GM12878 (cell line): Measurements from ENCODE around the gene SOBP.

Experiments used
- CEBPZ ChIP-seq: fragments of 150-350 bp; IDR thresholded peaks from 2 replicates; pipeline ENCODE4 v1.6.1; 2016; ENCODE audit warnings: low read depth, low read length
- CHD4 ChIP-seq: fragments of 200-600 bp; sonication (generic); IDR thresholded peaks from 2 replicates; pipeline ENCODE4 v1.6.1; 2016; ENCODE audit warnings: mild to moderate bottlenecking
- CTCF ChIP-seq, 3 experiments: IDR thresholded peaks in 2 of 3; conservative IDR thresholded peaks in 1 of 3; 2 replicates each; pipeline ENCODE4 v1.5.1; 2011; ENCODE audit warnings: low read depth in 3 of 3, low read length in 3 of 3, mild to moderate bottlenecking in 3 of 3, control low read depth in 2 of 3, moderate library complexity in 2 of 3, inconsistent platforms in 1 of 3, mixed read lengths in 1 of 3; ENCODE audit not compliant: control insufficient read depth in 2 of 3, insufficient read depth in 1 of 3; ENCODE audit errors: extremely low read depth in 1 of 3
- EP300 ChIP-seq, 2 experiments: fragments of 150-350 bp in 1 of 2; IDR thresholded peaks; 2 replicates each; pipeline ENCODE4 v1.6.1; 2011 to 2012; ENCODE audit warnings: low read depth in 2 of 2, low read length in 2 of 2, borderline replicate concordance in 1 of 2, improper control_type of control experiment in 1 of 2, inconsistent platforms in 1 of 2; ENCODE audit not compliant: control insufficient read depth in 1 of 2
- EZH2 ChIP-seq: IDR thresholded peaks from 2 replicates; pipeline ENCODE4 v1.6.1; 2012; ENCODE audit warnings: low read depth, mild to moderate bottlenecking, control low read depth, inconsistent platforms, low read length, borderline replicate concordance; ENCODE audit not compliant: control insufficient read depth
- HDAC2 ChIP-seq: fragments of 200-600 bp; sonication (generic); IDR thresholded peaks from 2 replicates; pipeline ENCODE4 v1.6.1; 2017
- KDM1A ChIP-seq: fragments of 200-600 bp; sonication (generic); IDR thresholded peaks from 2 replicates; pipeline ENCODE4 v1.6.1; 2016; ENCODE audit warnings: borderline replicate concordance
- POLR2A ChIP-seq: IDR thresholded peaks from 2 replicates; pipeline ENCODE4 v1.6.1; 2011; ENCODE audit warnings: low read depth, mild to moderate bottlenecking, low read length
- RFX5 ChIP-seq: IDR thresholded peaks from 2 replicates; pipeline ENCODE4 v1.6.1; 2011; ENCODE audit warnings: low read depth, low read length, improper control_type of control experiment
- YY1 ChIP-seq: IDR thresholded peaks from 2 replicates; pipeline ENCODE4 v1.6.1; 2011; ENCODE audit warnings: low read depth, mild to moderate bottlenecking, low read length
- TF ChIP-seq, protein P1 (sequence below): fragments of 450-650 bp; formaldehyde crosslinking; IDR thresholded peaks from 2 replicates; pipeline ENCODE4 v1.4.0; 2020; ENCODE audit warnings: mild to moderate bottlenecking, moderate library complexity

DNA sequence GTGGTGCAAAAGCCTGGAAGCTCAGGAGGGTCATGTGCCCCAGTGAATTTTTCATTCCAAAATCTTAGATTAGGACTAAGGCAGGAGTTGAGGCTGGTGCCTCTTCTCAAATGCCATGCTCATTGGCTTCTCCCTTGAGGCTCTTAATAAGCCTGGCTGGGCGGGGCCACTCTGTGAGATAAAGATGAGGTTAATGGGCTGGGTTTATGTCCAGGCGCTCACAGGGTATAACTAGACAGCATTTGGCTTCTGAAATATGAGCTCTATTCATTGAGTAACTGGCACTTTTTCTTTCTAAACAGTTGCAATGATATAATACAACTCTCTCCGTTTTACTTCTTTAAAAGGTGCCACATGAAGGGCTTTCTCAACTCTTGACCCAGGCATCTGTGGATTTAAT, 177.9 kb downstream of the SOBP start:
- TF ChIP-seq CTCF (IDR thresholded peaks at IDR 0.05 in 2 of 3, conservative IDR thresholded peaks at IDR 0.05 in 1 of 3; ENCODE audit: control insufficient read depth in 2 of 3, extremely low read depth in 1 of 3, insufficient read depth in 1 of 3, low read depth in 3 of 3, low read length in 3 of 3) (no peak), POLR2A (no peak), YY1 (no peak), EP300 (IDR thresholded peaks at IDR 0.05; ENCODE audit: borderline replicate concordance in 1 of 2, control insufficient read depth in 1 of 2, low read depth in 2 of 2, low read length in 2 of 2) (no peak), RFX5 (no peak), HDAC2 (no peak), CEBPZ (no peak), EZH2 (no peak), KDM1A (no peak), CHD4 (no peak)
- TF ChIP-seq, protein P1, sequence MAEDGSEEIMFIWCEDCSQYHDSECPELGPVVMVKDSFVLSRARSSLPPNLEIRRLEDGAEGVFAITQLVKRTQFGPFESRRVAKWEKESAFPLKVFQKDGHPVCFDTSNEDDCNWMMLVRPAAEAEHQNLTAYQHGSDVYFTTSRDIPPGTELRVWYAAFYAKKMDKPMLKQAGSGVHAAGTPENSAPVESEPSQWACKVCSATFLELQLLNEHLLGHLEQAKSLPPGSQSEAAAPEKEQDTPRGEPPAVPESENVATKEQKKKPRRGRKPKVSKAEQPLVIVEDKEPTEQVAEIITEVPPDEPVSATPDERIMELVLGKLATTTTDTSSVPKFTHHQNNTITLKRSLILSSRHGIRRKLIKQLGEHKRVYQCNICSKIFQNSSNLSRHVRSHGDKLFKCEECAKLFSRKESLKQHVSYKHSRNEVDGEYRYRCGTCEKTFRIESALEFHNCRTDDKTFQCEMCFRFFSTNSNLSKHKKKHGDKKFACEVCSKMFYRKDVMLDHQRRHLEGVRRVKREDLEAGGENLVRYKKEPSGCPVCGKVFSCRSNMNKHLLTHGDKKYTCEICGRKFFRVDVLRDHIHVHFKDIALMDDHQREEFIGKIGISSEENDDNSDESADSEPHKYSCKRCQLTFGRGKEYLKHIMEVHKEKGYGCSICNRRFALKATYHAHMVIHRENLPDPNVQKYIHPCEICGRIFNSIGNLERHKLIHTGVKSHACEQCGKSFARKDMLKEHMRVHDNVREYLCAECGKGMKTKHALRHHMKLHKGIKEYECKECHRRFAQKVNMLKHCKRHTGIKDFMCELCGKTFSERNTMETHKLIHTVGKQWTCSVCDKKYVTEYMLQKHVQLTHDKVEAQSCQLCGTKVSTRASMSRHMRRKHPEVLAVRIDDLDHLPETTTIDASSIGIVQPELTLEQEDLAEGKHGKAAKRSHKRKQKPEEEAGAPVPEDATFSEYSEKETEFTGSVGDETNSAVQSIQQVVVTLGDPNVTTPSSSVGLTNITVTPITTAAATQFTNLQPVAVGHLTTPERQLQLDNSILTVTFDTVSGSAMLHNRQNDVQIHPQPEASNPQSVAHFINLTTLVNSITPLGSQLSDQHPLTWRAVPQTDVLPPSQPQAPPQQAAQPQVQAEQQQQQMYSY (CRISPR knock-in tag): no peak
